Left lobe of liver (tissue), 2 donors: ENCODE results near the gene MAN2A2. TPM values are rescaled to one million over a fixed set of nuclear protein-coding genes. Genes with fewer than 3 reads are reported as not detected.
"Not testable (repeated sequence)": the region's sequence is repeated elsewhere in the genome, so short reads cannot be mapped to it uniquely, and the experiment has no call there.

ENCODE experiments used
- ATAC-seq: fragments of 200-7000 bp; cut with Tn5 transposase; one replicate; pipeline ENCODE4 v1.9.1; 2020; ENCODE audit warnings: mild to moderate bottlenecking, moderate library complexity
- DNase-seq: peaks from one replicate; pipeline ENCODE4 v3.0.0-alpha.2; 2020; ENCODE audit warnings: low spot score
- total RNA-seq: library from RNA; stranded (reverse); gene quantifications from one replicate; pipeline ENCODE4 v1.2.1, GENCODE V29; 2021
- donor health status: DM: no; HTN: no; CAD: no; lungs with moderate emphysema.
- donor health status: DM: no; HTN: yes; CAD: no.

Gene MAN2A2
- total RNA-seq, 1 donor from 2014 or later: 96.9 TPM

DNA sequence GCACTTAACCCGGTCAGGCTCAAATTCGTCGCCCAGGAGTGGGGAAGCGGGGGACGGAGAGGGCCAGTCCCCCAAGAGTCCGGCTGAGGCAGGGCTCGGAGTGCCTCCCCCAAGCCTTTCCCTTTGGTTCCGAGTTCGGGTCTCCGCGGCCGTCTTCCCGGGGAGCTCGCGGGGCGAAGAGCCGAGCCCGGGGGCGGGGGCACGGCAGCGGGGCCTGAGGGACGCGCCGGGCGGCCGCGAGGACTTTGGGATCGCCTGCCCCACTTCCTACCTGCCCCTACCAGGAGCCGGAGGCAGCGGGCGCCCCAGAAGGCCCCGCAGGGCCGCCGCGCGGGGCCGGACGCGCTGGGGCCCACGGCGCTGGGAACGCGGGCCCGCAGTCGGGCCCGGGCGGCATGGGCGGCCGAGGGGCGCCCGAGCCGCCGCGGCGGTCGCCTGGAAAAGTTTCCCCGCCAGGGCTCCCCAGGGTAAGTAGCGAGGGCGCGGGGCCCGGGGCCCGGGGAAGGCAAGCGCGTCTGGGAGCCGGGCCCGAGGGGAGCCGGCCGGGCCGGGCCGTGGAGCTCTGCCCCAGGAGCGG lies 31.9 kb upstream of the MAN2A2 start:
- no peak for DNase-seq
- ATAC-seq: peak; percentile 1

DNA sequence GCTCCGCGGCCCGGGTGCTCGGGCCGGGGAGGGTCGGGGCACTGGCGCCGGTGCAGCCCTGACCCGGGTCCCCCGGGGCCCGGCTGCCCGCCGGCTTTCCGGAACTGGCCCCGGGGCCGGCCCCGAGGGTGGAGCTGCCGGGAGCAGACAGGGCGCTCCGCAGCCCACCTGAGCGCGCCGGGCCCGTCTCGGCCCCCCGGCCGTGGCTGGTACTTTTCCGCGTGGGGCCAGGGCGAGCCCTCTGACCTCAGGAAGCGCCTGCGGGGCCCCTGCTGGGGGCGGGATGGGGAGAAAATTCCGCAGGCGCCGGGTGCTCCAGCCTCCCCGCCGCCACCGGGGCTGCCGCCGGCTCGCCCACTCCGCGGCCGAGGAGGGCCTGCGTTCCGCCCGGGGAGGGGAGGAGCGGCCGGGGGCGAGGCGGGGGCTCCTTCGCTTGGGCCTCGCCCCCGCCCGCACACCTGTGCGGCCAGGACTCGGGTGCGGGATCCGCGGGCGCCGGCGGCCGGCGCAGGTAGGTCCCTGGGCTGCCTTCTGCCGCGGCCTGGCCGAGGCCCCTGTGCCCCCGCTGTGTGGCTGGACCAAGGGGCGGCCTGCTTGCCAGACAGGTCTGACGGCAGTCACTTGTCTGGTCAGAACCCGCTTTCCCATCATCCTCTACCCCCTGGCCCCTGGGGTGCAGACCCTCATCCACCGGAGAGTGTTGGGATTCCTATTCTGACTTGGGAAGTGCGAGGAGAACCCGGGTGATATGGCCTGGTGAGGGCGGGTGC lies 31.2 kb upstream of the MAN2A2 start:
- DNase-seq (no peak), ATAC-seq (peak; percentile 11)

DNA sequence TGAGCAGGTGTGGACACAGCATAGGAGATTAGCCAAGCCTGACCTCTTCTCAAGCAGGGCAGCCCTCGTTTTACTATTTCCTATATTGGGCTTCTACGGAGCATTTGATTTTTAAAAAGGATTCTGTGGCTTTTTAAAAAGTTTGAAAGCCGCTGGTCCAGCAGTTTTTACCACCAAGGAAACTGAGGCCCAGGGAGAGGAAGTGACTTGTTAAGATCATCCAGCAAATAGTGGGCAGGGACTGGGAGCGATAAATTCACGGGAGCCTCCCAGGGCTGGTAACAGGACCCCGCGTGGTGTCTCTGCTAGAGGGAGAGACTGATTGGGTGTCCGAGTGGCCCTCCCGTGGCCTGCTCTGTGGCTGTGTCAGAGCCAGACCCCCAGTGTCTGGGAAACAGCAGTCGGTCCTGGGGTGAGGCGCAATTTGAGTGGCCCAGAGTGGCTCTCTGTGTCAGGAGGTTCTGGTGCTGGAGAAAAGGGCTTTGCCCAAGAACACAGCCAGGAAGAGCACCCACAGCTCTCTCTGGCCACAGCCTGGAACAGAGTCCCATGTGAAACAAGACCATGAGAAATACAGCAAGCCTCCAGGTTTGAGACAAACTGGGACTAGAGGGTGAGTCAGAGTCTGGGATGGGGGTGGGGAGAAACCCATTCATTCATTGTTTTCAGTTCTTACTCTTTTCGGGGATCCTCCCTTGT lies 30.5 kb upstream of the MAN2A2 start:
- no peak for DNase-seq

DNA sequence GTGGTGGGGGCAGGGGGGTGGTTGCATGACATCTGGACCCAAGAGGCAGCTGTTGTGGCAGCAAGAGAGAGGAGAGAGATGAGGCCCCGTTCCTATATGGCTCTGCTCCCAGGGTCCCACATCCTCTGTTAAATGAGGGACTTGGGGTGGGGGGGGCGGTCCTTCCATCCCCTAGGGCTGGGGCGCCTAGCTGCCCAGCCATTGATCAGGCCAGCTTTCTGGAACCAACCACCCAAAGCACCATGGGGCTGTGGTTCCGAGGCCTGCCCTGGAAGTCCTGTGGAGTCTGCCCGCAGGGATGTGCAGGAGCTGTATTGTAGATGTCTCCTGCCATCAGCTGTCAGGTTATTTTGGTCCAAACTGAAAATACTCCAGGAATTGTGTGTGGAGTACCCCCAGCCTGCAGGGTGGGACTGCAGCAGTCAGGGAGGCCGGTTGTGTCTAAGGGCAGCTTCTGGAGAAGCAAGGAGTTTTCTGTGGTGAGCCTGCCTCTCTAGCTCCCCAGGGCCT lies 29.6 kb upstream of the MAN2A2 start:
- ATAC-seq (peak; percentile 9), DNase-seq (no peak)

More for the DNA sequence above, 30.5 kb upstream of the MAN2A2 start:
- ATAC-seq: peak; percentile 5

DNA sequence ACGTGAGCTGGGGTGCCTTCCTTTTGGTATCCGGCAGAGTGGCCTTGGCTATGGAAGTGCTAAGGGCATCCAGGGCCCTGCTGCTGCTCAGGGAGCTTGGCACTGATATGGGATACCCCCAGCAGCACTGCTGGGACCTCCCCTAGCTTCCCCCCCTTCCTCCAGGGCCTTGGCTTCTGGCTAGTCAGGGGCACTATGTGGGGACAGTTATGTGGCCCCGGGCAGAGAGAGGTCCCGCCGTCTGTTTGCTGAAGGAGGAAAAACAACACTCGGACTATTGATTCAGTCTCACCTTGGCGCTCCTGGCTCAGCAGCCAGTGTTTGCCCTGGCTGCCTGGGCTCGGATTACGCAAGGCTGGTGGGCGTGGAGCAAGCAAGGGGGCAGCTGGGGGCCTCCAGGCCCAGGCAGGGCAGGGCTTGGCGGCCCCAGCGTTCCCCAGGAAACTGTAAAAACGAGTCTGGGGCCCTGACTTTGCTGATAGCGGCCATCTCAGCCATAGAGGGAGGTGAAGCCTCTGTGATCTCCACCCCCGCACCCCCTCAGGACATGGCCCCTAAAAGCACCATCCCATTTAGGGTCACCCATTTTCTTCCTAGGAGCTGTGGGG lies 29.0 kb upstream of the MAN2A2 start:
- DNase-seq (peak; percentile 95), ATAC-seq (peak; percentile 74)

DNA sequence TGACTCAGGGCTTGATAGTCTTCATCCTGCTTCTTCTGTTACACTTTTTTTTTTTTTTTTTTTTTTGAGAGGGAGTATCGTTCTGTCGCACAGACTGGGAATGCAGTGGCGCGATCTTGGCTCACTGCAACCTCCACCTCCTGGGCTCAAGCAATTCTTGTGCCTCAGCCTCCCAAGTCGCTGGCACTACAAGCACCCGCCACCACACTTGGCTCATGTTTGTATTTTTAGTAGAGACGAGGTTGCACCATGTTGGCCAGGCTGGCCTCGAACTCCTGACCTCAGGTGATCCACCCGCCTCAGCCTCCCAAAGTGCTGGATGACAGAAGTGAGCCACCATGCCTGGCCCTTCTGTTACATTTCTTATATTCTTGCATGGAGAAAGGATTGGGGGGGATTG lies 28.1 kb upstream of the MAN2A2 start:
- DNase-seq, ATAC-seq: not testable (repeated sequence)

DNA sequence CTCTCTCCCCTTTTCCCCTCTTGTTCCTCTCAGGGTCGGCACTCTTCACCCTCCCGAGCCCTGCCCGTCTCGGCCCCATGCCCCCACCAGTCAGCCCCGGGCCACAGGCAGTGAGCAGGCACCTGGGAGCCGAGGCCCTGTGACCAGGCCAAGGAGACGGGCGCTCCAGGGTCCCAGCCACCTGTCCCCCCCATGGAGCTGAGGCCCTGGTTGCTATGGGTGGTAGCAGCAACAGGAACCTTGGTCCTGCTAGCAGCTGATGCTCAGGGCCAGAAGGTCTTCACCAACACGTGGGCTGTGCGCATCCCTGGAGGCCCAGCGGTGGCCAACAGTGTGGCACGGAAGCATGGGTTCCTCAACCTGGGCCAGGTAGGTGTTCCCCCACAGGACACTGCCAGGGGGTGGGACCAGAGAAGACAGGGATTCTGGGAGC lies 27.5 kb upstream of the MAN2A2 start:
- DNase-seq (no peak), ATAC-seq (peak; percentile 4)

DNA sequence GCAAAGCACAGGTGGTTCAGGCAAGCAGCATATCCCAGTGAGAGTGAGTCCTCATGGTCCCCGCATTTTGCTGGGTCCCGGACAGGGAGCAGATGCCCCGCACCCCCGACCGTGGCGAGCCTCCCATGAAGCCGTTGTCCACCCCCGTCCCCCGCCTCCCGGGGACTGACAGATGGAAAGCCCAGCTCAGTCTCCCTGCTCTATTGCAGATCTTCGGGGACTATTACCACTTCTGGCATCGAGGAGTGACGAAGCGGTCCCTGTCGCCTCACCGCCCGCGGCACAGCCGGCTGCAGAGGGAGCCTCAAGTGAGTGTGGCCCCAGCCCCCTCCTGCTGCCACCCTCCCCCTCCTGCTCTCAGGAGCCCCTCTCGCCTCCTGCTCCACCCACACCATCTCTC lies 27.1 kb upstream of the MAN2A2 start:
- ATAC-seq (no peak), DNase-seq (no peak)

DNA sequence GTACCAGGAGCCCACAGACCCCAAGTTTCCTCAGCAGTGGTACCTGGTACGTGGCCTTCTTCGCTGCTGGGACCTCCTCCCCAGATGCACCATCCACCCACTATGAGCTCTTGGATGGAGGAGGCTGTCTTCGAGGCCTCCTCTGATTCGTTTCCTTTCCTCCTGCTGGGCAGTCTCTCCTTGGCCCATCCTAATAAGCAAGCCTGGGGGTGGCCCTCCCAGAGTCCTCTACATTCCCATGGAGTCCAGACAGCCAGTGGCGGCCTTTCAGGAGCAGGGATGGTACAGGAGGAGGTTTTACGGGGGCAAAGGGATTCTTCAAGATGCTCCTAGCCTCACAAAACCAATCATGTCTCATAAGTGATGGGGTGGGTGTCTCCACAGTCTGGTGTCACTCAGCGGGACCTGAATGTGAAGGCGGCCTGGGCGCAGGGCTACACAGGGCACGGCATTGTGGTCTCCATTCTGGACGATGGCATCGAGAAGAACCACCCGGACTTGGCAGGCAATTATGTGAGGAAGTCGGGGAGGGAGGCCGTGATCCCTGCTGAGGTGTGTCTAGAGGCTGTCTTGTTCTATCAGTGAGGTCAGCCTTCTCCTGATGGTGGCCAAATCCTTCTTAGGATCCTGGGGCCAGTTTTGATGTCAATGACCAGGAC lies 26.5 kb upstream of the MAN2A2 start:
- no peak for ATAC-seq
- DNase-seq: no peak

DNA sequence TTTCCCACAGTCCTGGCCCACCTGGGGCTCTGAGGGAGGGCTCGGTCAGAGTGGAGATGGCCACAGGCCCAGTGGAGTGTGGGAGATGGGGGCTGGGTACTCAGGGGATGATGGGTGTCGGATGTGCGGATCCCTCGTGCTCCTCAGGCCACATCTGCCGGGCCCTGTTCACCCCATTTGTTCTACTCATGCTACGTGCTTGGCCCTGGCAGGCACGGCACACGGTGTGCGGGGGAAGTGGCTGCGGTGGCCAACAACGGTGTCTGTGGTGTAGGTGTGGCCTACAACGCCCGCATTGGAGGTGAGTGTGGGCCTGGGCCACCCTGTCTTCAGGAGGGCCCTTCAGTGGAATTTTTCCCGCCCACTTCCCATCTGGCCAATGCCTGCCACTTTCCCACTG lies 25.8 kb upstream of the MAN2A2 start:
- DNase-seq (no peak), ATAC-seq (no peak)

DNA sequence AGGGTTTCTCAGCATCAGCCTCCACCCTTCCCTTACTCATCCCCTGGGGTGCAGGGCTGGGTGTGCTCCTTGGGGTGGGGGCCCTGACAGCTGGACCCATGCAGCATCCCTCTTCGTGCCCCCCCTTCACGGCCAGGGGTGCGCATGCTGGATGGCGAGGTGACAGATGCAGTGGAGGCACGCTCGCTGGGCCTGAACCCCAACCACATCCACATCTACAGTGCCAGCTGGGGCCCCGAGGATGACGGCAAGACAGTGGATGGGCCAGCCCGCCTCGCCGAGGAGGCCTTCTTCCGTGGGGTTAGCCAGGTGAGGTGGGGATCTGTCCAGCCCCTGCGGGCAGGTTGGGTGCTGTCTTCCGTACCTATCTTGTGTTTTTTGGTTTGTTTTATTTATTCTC lies 25.1 kb upstream of the MAN2A2 start:
- no peak for DNase-seq
- no peak for ATAC-seq

DNA sequence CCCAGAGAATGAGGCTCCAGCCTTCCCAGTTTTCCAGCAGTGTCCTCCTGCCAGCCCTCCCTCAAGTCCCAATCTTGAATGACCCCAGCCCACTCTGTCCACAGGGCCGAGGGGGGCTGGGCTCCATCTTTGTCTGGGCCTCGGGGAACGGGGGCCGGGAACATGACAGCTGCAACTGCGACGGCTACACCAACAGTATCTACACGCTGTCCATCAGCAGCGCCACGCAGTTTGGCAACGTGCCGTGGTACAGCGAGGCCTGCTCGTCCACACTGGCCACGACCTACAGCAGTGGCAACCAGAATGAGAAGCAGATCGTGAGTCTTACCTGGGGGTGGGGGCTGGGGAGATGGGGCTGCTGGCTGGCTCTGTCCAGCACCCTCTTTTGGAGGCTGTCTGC lies 24.4 kb upstream of the MAN2A2 start:
- no peak for DNase-seq

DNA sequence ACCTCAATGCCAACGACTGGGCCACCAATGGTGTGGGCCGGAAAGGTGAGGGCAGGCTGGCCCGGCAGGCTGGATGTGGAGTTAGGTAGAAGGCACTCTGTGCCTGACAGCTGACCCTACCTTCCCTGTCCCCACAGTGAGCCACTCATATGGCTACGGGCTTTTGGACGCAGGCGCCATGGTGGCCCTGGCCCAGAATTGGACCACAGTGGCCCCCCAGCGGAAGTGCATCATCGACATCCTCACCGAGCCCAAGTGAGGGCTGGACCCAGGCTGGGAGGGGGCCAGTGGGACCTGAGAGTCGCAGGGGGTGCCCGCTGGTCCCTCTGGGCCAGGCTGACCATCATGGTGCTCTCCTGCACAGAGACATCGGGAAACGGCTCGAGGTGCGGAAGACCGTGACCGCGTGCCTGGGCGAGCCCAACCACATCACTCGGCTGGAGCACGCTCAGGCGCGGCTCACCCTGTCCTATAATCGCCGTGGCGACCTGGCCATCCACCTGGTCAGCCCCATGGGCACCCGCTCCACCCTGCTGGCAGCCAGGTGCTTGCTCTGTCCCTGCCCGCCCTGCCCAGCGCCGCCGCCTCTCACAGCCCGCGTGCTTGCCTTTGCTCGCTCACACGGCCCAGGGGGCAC lies 23.3 kb upstream of the MAN2A2 start:
- no peak for ATAC-seq
- DNase-seq: no peak

More for the DNA sequence above, 24.4 kb upstream of the MAN2A2 start:
- no peak for ATAC-seq

DNA sequence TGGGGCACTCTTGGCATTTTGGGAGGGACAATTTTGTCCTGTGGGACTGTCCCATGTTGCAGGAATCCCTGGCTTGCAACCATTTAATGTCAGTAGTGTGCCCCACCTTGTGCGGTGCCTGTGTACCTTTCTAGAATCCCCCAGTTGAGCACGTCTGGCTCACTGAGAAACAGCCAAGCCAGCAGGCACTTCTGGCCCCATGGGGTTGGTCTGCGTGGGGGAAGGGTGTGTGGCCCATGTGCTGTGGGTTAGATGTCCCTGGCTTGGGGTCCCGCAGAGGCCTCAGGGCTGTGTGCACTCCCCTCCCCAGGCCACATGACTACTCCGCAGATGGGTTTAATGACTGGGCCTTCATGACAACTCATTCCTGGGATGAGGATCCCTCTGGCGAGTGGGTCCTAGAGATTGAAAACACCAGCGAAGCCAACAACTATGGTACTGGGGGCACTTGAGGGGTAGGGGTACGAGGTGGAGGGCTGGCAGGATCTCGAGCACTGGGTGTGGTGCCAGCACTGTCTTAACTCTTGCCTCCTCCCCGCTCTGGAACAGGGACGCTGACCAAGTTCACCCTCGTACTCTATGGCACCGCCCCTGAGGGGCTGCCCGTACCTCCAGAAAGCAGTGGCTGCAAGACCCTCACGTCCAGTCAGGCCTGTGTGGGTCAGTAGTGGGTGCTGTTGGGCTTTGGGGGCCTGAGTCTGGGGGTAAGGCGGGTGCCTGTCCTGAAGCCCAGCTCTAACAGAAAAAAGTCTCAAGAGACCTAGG lies 22.5 kb upstream of the MAN2A2 start:
- no peak for DNase-seq
- no peak for ATAC-seq

DNA sequence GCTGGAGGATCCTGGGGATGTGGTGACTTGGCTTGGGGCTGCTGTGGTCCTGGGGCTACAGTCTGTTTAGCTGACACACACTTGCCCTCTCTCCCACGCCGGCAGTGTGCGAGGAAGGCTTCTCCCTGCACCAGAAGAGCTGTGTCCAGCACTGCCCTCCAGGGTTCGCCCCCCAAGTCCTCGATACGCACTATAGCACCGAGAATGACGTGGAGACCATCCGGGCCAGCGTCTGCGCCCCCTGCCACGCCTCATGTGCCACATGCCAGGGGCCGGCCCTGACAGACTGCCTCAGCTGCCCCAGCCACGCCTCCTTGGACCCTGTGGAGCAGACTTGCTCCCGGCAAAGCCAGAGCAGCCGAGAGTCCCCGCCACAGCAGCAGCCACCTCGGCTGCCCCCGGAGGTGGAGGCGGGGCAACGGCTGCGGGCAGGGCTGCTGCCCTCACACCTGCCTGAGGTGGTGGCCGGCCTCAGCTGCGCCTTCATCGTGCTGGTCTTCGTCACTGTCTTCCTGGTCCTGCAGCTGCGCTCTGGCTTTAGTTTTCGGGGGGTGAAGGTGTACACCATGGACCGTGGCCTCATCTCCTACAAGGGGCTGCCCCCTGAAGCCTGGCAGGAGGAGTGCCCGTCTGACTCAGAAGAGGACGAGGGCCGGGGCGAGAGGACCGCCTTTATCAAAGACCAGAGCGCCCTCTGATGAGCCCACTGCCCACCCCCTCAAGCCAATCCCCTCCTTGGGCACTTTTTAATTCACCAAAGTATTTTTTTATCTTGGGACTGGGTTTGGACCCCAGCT lies 21.7 kb upstream of the MAN2A2 start:
- no peak for DNase-seq
- ATAC-seq: peak; percentile 3

DNA sequence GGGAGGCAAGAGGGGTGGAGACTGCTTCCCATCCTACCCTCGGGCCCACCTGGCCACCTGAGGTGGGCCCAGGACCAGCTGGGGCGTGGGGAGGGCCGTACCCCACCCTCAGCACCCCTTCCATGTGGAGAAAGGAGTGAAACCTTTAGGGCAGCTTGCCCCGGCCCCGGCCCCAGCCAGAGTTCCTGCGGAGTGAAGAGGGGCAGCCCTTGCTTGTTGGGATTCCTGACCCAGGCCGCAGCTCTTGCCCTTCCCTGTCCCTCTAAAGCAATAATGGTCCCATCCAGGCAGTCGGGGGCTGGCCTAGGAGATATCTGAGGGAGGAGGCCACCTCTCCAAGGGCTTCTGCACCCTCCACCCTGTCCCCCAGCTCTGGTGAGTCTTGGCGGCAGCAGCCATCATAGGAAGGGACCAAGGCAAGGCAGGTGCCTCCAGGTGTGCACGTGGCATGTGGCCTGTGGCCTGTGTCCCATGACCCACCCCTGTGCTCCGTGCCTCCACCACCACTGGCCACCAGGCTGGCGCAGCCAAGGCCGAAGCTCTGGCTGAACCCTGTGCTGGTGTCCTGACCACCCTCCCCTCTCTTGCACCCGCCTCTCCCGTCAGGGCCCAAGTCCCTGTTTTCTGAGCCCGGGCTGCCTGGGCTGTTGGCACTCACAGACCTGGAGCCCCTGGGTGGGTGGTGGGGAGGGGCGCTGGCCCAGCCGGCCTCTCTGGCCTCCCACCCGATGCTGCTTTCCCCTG lies 21.0 kb upstream of the MAN2A2 start:
- peak; percentile 91 for DNase-seq
- peak; percentile 59 for ATAC-seq

DNA sequence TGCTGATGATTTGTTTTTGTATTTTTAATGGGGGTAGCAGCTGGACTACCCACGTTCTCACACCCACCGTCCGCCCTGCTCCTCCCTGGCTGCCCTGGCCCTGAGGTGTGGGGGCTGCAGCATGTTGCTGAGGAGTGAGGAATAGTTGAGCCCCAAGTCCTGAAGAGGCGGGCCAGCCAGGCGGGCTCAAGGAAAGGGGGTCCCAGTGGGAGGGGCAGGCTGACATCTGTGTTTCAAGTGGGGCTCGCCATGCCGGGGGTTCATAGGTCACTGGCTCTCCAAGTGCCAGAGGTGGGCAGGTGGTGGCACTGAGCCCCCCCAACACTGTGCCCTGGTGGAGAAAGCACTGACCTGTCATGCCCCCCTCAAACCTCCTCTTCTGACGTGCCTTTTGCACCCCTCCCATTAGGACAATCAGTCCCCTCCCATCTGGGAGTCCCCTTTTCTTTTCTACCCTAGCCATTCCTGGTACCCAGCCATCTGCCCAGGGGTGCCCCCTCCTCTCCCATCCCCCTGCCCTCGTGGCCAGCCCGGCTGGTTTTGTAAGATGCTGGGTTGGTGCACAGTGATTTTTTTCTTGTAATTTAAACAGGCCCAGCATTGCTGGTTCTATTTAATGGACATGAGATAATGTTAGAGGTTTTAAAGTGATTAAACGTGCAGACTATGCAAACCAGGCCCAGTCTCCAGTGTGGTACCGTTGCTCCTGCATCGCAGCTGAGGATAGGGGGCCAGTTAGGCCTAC lies 20.1 kb upstream of the MAN2A2 start:
- ATAC-seq (no peak), DNase-seq (no peak)
